Left ventricle myocardium superior (tissue), 1 donor: ENCODE data around the gene DYRK1A. TPM values are rescaled to one million over a fixed set of nuclear protein-coding genes. Genes with fewer than 3 reads are reported as not detected.

ENCODE experiments used
- ATAC-seq: fragments of 200-7000 bp; cut with Tn5 transposase; one replicate; pipeline ENCODE4 v1.9.1; 2020; ENCODE audit warnings: mild to moderate bottlenecking, moderate library complexity
- DNase-seq: peaks from one replicate; pipeline ENCODE4 v3.0.0-alpha.2; 2020
- intact Hi-C: fragments of 100-400 bp; cut with micrococcal nuclease; formaldehyde crosslinking; loops from one replicate; pipeline ENCODE4 v1.11.0; 2022
- total RNA-seq: library from RNA; stranded (reverse); fragmentation: NEBNext Ultra II Directional; extraction: Animal tissue kit (Norgen Biotek cat#: 25700); gene quantifications from one replicate; pipeline ENCODE4 v1.2.1, GENCODE V29; 2021
- donor health status: DM: no; HTN: yes; CAD: no; lungs with severe emphysema.

Gene DYRK1A
- total RNA-seq, 1 donor from 2014 or later = 67.1 TPM

GRCh38 chr21:37460196-37460595 is 93.6 kb downstream of the DYRK1A start:
- ATAC-seq = no peak
- no peak for DNase-seq
- intact Hi-C loops = loop anchor here (10.0 kb wide), 1 partner anchor 85 kb away; no protein-coding TSS in a partner anchor

GRCh38 chr21:37461479-37461878 is 94.9 kb downstream of the DYRK1A start:
- ATAC-seq = no peak
- no peak for DNase-seq
- intact Hi-C loops = loop anchor here (10.0 kb wide), 1 partner anchor 87 kb away; no protein-coding TSS in a partner anchor

- peak; percentile 13 for ATAC-seq
- intact Hi-C loops = loop anchor here (10.0 kb wide), 1 partner anchor 87 kb away; no protein-coding TSS in a partner anchor
Observed at GRCh38 chr21:37462087-37462861, 95.7 kb downstream of the DYRK1A start.

DNA sequence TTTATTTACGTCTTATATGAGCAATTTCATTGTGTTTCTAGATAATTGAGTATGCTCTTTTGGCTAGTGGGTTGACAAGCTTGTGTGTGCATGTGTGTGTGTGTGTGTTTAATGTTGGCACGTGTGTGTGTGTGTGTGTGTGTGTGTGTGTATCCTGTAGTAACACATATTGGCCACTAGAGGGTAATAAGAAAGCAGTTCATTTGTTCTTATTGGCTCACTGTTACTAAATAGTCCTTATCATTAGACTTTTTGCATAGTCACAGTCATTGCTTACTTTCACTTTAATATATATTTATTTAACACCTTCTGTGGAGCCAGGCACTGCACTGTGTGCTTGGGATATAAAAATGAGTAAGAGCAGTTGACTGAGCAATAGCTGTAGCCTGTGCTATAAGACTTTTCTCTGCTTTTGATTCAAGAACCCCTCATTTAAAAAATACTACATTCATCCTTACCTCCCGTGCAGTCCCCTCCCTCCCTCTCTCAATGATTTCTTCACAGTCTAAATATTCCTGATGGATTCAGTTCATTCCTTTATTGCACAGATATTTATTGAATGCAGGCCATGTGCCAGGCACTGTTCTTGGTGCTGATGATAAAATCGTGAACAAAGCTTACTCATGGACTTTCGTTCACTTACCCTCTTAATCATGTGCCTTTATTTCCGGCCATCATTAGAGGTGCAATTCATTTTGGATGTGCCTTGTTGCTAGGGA is 96.7 kb downstream of the DYRK1A start:
- ATAC-seq (peak; percentile 60), DNase-seq (no peak)
- intact Hi-C loops = loop anchor here (10.0 kb wide), 1 partner anchor 88 kb away; no protein-coding TSS in a partner anchor

More at GRCh38 chr21:37462087-37462861, 95.7 kb downstream of the DYRK1A start:
- DNase-seq = no peak

DNA sequence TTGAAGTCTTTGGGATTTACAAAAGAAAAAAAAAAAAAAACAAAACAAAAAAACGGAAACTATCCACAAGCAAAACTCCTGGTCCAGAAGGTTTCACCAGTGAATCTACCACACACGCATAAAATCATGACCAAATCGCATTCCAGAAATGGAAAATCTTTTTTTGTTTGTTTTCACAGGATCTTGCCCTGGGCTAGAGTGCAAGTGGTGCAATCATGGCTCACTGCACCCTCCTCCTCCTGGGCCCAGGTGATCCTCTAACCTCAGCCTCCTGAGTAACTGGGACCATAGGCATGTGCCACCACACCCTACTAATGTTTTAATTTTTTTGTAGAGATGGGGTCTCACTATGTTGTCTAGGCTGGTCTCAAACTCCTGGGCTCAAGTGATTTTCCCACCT is 100.5 kb downstream of the DYRK1A start:
- DNase-seq (no peak), ATAC-seq (no peak)
- intact Hi-C loops = loop anchor here (10.0 kb wide), 1 partner anchor 92 kb away; no protein-coding TSS in a partner anchor

DNA sequence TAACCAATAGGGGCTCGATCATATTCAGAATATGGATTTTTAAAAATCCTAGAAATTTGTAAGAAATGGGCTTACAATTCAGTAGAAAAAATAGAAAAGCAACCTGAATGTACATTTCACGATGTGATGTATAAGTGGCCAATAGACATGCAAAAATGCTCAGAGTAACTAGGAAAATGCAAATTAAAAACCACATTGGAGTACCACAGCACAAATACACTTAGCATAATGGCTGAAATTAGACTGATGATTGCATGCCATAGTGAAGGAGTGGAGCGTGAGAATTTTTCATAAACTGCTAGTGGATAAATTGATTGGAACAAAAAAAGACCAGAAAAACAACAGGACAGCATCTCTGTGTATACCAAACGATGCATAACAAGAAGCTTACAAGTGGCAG is 102.3 kb downstream of the DYRK1A start:
- ATAC-seq = no peak
- DNase-seq = no peak
- intact Hi-C loops = loop anchor here (10.0 kb wide), 1 partner anchor 94 kb away; no protein-coding TSS in a partner anchor

GRCh38 chr21:37469441-37469840 is 102.9 kb downstream of the DYRK1A start:
- no peak for DNase-seq
- ATAC-seq = no peak
- intact Hi-C loops = loop anchor here (10.0 kb wide), 1 partner anchor 95 kb away; no protein-coding TSS in a partner anchor

GRCh38 chr21:37472581-37472980 is 106.0 kb downstream of the DYRK1A start:
- intact Hi-C loops = no loop called here
- ATAC-seq (no peak), DNase-seq (no peak)

GRCh38 chr21:37473491-37473890 is 106.9 kb downstream of the DYRK1A start:
- ATAC-seq (no peak), DNase-seq (no peak)
- intact Hi-C loops = no loop called here

DNA sequence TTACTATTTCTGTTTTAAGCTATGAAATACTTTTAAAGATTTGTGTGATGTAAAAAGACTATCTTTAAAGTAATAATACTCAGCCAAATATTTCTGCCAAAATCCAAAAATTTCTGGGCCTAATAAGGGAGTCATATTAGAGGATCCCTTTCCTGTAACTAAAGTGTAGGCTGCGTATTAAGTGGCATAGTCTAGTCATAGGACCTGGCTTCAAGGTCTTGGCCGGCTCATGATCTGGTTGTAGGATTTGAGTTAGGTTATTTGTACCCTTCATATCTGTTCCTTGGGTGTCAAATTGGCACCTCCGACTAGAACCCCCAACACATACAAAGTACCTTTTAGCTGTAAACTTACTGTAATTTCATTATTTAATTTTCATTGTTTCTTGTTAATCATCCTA is 107.8 kb downstream of the DYRK1A start:
- DNase-seq = no peak
- peak; percentile 24 for ATAC-seq
- intact Hi-C loops = no loop called here

- ATAC-seq (peak; percentile 31), DNase-seq (no peak)
- intact Hi-C loops = no loop called here
Observed at GRCh38 chr21:37475186-37475868, 108.8 kb downstream of the DYRK1A start.

- ATAC-seq (no peak), DNase-seq (no peak)
- intact Hi-C loops = no loop called here
Observed at GRCh38 chr21:37478794-37479193, 112.2 kb downstream of the DYRK1A start.

GRCh38 chr21:37483776-37484175 is 117.2 kb downstream of the DYRK1A start:
- intact Hi-C loops = no loop called here
- DNase-seq (no peak), ATAC-seq (peak; percentile 13)

- ATAC-seq (peak; percentile 74), DNase-seq (no peak)
- intact Hi-C loops = no loop called here
Observed at GRCh38 chr21:37484535-37485474, 118.2 kb downstream of the DYRK1A start.

- DNase-seq (no peak), ATAC-seq (peak; percentile 70)
- intact Hi-C loops = no loop called here
Observed at GRCh38 chr21:37489553-37489952, 123.0 kb downstream of the DYRK1A start.

DNA sequence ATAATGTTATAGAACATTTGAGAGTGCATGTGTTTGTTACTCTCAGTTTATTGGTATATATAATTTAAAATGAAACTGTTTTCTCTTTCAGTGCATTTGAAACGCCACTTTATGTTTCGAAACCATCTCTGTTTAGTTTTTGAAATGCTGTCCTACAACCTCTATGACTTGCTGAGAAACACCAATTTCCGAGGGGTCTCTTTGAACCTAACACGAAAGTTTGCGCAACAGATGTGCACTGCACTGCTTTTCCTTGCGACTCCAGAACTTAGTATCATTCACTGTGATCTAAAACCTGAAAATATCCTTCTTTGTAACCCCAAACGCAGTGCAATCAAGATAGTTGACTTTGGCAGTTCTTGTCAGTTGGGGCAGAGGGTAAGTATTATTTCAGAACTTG is 123.5 kb downstream of the DYRK1A start:
- intact Hi-C loops = no loop called here
- ATAC-seq (no peak), DNase-seq (no peak)

GRCh38 chr21:37496972-37497371 is 130.4 kb downstream of the DYRK1A start:
- ATAC-seq = no peak
- intact Hi-C loops = no loop called here
- DNase-seq = no peak

GRCh38 chr21:37498664-37499063 is 132.1 kb downstream of the DYRK1A start:
- intact Hi-C loops = no loop called here

GRCh38 chr21:37502947-37503346 is 136.4 kb downstream of the DYRK1A start:
- ATAC-seq = no peak
- intact Hi-C loops = no loop called here

More at GRCh38 chr21:37498664-37499063, 132.1 kb downstream of the DYRK1A start:
- ATAC-seq (no peak), DNase-seq (no peak)

More at GRCh38 chr21:37502947-37503346, 136.4 kb downstream of the DYRK1A start:
- DNase-seq = no peak
